ENCODE data around the gene PPP2R5E. TPM values are rescaled to one million over a fixed set of nuclear protein-coding genes. Genes with fewer than 3 reads are reported as not detected.

PPP2R5E gene
- total RNA-seq, 1 donor: 31.7 TPM

DNA sequence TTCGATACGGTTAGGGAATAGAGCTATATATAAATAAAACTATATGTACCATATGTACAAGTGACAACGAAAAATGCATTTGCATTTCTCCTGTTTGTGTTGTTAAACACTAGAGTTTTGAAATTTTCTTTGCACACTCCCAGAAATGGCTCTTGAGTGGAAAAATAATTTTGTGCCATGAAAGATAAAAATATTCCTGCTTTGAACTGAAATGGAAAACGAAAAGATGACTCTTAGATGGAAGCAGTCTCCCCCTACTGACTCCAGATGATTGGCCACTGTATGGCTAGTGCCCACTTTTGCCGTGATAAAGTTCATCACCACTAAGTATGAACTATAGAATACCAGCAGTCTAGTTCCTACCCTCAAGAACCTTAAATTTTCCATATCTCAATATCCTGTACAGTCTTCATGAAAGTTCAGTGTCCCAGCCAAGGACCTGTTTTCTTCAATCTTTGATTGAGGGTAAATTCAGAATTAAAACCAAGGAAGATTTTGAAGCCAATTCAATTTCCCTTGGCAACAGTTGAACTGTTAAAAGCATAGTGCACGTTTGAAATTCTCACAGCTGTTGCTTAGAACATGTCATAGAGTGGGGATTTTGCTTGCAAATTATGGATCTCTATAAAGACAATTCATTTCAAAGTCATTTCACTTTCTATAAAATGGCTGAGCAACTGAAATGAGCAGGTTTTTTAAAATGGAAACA is 1.6 kb upstream of the PPP2R5E start:
- TF ChIP-seq, protein P1, sequence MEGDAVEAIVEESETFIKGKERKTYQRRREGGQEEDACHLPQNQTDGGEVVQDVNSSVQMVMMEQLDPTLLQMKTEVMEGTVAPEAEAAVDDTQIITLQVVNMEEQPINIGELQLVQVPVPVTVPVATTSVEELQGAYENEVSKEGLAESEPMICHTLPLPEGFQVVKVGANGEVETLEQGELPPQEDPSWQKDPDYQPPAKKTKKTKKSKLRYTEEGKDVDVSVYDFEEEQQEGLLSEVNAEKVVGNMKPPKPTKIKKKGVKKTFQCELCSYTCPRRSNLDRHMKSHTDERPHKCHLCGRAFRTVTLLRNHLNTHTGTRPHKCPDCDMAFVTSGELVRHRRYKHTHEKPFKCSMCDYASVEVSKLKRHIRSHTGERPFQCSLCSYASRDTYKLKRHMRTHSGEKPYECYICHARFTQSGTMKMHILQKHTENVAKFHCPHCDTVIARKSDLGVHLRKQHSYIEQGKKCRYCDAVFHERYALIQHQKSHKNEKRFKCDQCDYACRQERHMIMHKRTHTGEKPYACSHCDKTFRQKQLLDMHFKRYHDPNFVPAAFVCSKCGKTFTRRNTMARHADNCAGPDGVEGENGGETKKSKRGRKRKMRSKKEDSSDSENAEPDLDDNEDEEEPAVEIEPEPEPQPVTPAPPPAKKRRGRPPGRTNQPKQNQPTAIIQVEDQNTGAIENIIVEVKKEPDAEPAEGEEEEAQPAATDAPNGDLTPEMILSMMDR (IDR thresholded peaks at IDR 0.05; ENCODE audit: insufficient read depth, low read length): peak; percentile 78
- DNase-seq (ENCODE audit: low read depth): peak; percentile 63
- H3K4me3 ChIP-seq (ENCODE audit: low read depth, low read length): peak overlapping the region; percentile 95

DNA sequence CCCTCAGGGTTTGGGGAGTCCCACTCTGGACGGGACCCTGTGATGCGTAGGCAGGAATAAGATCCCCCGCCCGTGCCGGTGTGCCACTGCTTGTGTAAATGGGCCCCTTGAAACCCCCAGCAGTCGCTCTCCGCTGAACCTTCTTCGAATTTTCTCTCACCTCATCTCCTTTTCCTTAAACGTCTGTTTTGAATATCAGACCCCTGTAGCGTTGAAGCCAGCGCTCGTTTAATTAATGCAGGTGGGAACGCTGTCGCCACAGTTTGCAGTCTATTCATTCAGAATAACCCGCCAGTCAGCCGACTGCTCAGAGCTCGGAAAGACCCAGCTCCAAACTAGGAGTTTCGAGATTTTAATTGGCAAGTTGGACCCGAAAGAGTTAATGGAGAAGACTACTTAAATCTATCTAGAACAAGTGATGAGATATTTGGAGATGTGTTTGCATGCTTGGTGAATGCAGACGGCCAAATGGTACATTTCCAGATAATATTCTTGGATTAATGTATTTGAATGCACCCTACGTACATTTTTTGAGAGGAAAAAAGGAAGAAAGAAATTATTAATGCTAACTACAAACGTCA is 739 bp upstream of the PPP2R5E start:
- TF ChIP-seq, protein P1 (IDR thresholded peaks at IDR 0.05; ENCODE audit: insufficient read depth, low read length): no peak
- H3K4me3 ChIP-seq (ENCODE audit: low read depth, low read length): peak overlapping the region; percentile 95
- DNase-seq (ENCODE audit: low read depth): no peak

DNA sequence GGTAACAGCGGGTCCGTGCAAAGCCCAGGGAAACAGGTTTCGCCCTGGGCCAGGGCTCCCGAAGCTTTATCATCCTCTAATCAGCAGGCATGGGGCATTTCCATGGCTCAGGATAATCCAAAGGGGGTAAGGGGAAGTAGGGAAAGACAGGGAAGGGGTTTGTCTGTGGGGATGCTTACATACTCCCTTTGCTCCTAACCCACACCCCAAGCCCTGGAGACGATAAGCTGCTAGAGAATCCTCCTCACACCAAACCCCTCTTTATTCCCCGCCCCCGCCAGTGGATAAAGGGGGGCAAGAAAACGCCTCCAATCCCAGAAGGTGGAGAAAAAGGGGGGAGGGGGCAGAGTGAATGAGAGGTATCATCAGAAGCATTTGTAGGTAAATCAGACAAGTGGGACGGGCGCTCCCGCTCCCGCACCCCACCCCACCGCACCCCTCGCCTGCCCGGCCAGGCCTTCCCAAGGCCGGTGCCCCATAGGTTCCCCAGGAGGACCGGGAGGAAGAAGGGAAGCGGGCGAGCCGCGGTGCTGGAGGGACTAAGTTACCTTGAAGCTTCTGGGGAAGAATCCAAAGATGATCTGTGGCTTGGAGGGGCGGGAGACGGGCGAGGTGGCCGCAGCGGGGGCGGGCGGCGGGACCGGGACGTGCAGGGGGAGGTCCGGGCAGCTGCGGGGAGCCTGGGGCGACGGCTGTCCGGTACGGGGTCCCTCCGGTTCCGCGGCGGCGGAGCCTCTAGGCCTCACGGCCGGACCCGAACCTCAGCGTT is 762 bp downstream of the PPP2R5E start:
- no peak for DNase-seq (ENCODE audit: low read depth)
- peak overlapping the region; percentile 91 for H3K4me3 ChIP-seq (ENCODE audit: low read depth, low read length)
- TF ChIP-seq, protein P1 (IDR thresholded peaks at IDR 0.05; ENCODE audit: insufficient read depth, low read length): no peak

DNA sequence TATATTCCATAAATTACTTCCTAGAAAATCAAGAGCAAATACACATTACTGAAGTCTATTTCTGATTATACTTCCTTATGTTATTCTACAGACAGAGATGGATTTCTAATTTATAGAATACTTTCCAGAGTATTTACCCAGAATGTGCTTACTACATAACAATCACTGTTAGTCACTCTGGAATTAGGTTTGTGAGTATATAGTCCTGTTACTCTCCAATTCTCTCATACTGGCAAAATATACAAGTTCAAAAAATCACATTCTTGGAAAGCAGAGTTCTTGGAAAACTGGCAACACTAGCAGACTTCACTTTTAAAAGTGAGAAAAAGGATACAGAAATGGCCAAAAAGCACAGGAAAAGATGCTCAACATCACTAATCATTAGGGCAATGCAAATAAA is 7.3 kb downstream of the PPP2R5E start:
- no peak overlapping the region for H3K4me3 ChIP-seq (ENCODE audit: low read depth, low read length)
- TF ChIP-seq, protein P1 (IDR thresholded peaks at IDR 0.05; ENCODE audit: insufficient read depth, low read length): no peak
- no peak for DNase-seq (ENCODE audit: low read depth)

DNA sequence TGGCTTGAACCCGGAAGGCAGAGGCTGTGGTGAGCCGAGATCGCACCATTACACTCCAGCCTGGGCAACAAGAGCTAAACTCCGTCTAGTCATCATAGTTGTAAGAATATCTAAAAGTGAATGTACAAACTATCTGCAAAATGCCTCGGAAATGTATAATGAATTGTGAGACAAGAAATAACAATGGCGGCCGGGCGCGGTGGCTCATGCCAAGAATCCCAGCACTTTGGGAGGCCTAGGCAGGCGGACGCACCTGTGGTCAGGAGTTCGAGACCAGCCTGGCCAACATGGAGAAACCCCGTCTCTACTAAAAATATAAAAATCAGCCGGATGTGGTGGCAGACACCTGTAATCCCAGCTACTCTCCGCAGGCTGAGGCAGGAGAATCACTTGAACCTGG is 9.7 kb downstream of the PPP2R5E start:
- TF ChIP-seq, protein P1 (IDR thresholded peaks at IDR 0.05; ENCODE audit: insufficient read depth, low read length): no peak
- H3K4me3 ChIP-seq (ENCODE audit: low read depth, low read length): no peak overlapping the region
- DNase-seq (ENCODE audit: low read depth): no peak

DNA sequence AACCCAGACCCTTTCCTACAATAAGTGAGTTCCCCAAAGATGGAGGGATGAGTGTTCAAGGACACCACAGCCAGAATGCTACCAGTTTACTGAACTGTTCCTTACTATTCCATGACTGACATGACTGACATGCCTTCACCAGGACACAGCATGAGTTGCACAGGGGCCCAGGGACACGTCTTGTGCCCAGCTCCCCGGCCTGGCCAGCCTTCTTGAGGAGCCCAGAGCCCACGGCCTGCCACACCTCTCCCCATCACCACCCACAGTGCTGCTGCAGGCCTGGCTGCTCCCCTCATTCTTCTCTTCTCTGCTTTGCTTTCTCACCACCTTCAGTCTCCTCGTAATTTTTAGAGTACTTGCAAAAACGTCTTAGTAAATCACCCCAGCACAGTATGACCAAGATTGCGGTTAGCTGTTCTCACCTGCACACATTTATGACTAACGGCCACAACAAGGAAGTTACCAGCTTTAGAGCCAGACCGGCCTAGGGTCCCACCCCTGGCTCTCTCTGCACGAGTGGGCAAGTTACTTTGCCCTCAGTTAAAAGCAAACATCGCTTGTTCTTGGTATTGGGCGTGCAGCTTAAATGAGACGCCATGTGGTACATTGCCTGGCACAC is 18.5 kb downstream of the PPP2R5E start:
- DNase-seq (ENCODE audit: low read depth): no peak
- no peak overlapping the region for H3K4me3 ChIP-seq (ENCODE audit: low read depth, low read length)
- TF ChIP-seq, protein P1 (IDR thresholded peaks at IDR 0.05; ENCODE audit: insufficient read depth, low read length): no peak
